Colonic mucosa (tissue), 4 donors: ENCODE data around the gene BEND2. TPM values are rescaled to one million over a fixed set of nuclear protein-coding genes. Genes with fewer than 3 reads are reported as not detected.

Experiments
- DNase-seq: peaks from one replicate; pipeline ENCODE4 v3.0.0-alpha.2; 2020
- H3K27ac ChIP-seq: fragments of 200-600 bp; one replicate; pipeline ENCODE4 v1.8.0; 2021
- H3K27me3 ChIP-seq: fragments of 200-600 bp; one replicate; pipeline ENCODE4 v1.8.0; 2021
- H3K36me3 ChIP-seq: fragments of 200-600 bp; one replicate; pipeline ENCODE4 v1.8.0; 2021
- H3K4me1 ChIP-seq: fragments of 200-600 bp; one replicate; pipeline ENCODE4 v1.8.0; 2021; ENCODE audit warnings: mild to moderate bottlenecking
- H3K4me3 ChIP-seq: fragments of 200-600 bp; one replicate; pipeline ENCODE4 v1.8.0; 2021
- H3K9ac ChIP-seq, 2 donors: one replicate each; pipeline ENCODE4 v1.7.0; 2013; ENCODE audit warnings: control low read depth in 2 of 2, low read depth in 2 of 2, low read length in 2 of 2
- H3K9me3 ChIP-seq: fragments of 200-600 bp; one replicate; pipeline ENCODE4 v1.8.0; 2021
- intact Hi-C: fragments of 100-400 bp; cut with DNase I; formaldehyde crosslinking; loops from one replicate; pipeline ENCODE4 v1.14.1; 2022
- total RNA-seq, 2 donors: library from RNA; stranded (reverse); fragmentation: NEBNext Ultra II Directional in 1 of 2; extraction: Animal tissue kit (Norgen Biotek cat#: 25700) in 1 of 2; gene quantifications; one replicate each; pipeline ENCODE4 v1.2.1, GENCODE V29; 2021
- TF ChIP-seq, protein P1 (sequence below): fragments of 200-600 bp; IDR thresholded peaks from one replicate; pipeline ENCODE4 v1.8.0; 2022; ENCODE audit warnings: antibody characterized with exemption, mild to moderate bottlenecking
- donor health status: healthy.
- donor health status: DM: no; HTN: no; CAD: no.
- donor health status: DM: no; HTN: no; CAD: no.

The BEND2 gene
- total RNA-seq, 2 donors from 2014 or later: not detected

DNA sequence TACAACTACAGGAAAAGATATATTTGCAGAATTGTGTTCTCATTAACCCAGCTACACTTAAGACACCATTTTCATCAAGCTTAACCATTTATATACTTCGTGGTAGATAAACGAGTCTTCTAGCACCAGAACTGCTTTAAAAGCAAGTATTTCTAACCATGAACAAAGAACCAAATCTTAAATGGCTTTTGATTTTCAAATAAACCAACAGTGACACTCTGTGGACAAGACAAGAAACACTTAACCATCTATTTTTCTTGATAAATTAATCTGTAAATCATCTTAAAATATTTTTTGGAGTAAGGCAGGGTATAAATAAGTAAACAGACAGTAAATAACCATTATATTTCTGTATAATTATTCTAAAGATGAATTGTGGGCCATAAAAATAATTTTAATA, 10.2 kb downstream of the BEND2 start:
- H3K9ac ChIP-seq: no peak overlapping the region
- TF ChIP-seq, protein P1, sequence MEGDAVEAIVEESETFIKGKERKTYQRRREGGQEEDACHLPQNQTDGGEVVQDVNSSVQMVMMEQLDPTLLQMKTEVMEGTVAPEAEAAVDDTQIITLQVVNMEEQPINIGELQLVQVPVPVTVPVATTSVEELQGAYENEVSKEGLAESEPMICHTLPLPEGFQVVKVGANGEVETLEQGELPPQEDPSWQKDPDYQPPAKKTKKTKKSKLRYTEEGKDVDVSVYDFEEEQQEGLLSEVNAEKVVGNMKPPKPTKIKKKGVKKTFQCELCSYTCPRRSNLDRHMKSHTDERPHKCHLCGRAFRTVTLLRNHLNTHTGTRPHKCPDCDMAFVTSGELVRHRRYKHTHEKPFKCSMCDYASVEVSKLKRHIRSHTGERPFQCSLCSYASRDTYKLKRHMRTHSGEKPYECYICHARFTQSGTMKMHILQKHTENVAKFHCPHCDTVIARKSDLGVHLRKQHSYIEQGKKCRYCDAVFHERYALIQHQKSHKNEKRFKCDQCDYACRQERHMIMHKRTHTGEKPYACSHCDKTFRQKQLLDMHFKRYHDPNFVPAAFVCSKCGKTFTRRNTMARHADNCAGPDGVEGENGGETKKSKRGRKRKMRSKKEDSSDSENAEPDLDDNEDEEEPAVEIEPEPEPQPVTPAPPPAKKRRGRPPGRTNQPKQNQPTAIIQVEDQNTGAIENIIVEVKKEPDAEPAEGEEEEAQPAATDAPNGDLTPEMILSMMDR: no peak
- H3K36me3 ChIP-seq: no peaks in the 10 kb centered on the region
- H3K9me3 ChIP-seq: no peaks in the 10 kb centered on the region
- no peaks in the 10 kb centered on the region for H3K27me3 ChIP-seq
- DNase-seq: no peak
- no peak overlapping the region for H3K4me3 ChIP-seq
- no peak overlapping the region for H3K27ac ChIP-seq
- H3K4me1 ChIP-seq: no peaks in the 10 kb centered on the region
- intact Hi-C loops: no loop called here

DNA sequence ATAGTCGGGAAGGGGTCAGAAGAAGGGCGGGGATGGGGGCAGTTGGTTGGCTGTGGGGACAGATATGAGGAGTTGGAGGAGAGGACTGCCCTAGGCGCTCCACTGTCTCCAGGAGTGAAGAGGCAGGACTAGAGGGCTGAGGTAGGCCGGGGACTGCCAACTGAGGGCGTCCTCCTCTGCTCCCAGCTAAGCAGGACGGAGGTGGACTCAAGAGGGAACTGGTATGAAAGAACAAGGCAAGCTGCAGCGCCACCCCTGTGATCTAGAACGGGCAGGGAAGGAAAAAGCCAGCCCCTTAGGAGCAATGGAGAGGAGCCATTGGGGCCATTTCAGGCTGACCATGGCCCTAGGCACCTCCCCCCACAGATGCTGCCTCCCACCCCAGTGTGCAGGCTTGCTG, 14.0 kb downstream of the BEND2 start:
- intact Hi-C loops: no loop called here
- Histone ChIP-seq H3K36me3 (no peaks in the 10 kb centered on the region), H3K27ac (no peak overlapping the region), H3K9ac (no peak overlapping the region), H3K4me1 (no peaks in the 10 kb centered on the region), H3K4me3 (no peak overlapping the region), H3K9me3 (no peaks in the 10 kb centered on the region), H3K27me3 (no peaks in the 10 kb centered on the region)
- TF ChIP-seq, protein P1: no peak
- DNase-seq: no peak

DNA sequence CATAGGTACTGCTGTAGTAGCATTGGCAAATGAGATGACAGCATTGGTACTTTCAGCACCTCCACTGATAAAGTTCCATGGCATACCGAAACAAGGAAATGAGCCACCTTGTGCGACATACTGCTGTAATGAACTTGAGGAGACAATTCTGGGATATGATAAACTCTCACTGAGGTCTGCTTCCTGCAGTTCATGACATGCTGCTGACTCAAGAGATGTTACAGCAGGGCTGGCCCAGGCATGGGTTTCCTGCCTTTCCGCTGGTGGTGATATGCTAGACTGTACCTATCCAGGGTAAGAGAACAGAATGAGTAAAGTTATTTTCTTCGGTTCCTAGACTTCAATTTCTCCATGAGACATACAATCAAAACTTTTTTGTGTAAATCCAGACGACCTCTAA, 17.1 kb downstream of the BEND2 start:
- Histone ChIP-seq H3K36me3 (no peaks in the 10 kb centered on the region), H3K9me3 (no peaks in the 10 kb centered on the region), H3K27ac (no peak overlapping the region), H3K9ac (no peak overlapping the region), H3K4me1 (no peaks in the 10 kb centered on the region), H3K27me3 (no peaks in the 10 kb centered on the region), H3K4me3 (no peak overlapping the region)
- intact Hi-C loops: no loop called here
- TF ChIP-seq, protein P1: no peak
- DNase-seq: no peak

DNA sequence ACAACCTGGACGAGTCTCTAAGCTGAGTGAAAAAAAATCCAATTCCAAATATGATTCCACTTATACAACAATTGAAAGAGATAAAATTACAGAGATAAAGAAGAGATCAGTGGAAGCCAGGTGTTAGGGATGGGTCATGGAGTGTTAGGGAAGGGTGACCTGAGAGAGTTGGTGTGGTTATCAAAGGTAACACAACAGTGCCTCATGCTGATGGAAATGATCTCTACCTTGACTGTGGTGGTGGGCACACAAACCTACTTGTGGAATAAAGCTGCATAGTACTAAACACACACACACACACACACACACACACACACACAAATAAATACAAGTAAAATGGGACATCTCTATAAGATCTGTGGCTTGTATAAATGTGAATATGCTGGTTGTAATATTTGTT, 26.0 kb downstream of the BEND2 start:
- Histone ChIP-seq H3K27ac (no peak overlapping the region), H3K4me1 (no peaks in the 10 kb centered on the region), H3K4me3 (no peak overlapping the region), H3K27me3 (no peaks in the 10 kb centered on the region), H3K9me3 (no peaks in the 10 kb centered on the region), H3K36me3 (no peaks in the 10 kb centered on the region), H3K9ac (no peak overlapping the region)
- intact Hi-C loops: no loop called here
- no peak for DNase-seq
- TF ChIP-seq, protein P1: no peak

DNA sequence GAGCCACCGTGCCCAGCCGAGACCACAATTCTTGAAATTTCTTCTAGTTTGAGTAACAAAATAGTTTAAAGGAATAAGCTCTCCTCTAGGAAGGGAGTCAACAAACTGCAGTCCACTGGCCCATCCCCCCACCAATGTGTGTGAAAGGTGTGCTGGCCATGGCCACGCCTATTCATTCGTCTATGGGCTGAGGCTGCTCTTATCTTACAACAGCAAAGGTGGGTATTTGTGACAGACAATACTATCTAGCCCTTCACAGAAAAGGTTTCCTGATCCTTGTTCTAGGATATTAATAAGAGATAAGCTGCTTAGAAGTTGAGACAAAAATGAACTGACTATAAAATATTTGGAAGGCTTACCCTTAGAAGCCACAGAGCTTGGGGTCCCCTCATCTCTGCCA, 41.2 kb downstream of the BEND2 start:
- no peak for DNase-seq
- intact Hi-C loops: no loop called here
- TF ChIP-seq, protein P1: no peak

DNA sequence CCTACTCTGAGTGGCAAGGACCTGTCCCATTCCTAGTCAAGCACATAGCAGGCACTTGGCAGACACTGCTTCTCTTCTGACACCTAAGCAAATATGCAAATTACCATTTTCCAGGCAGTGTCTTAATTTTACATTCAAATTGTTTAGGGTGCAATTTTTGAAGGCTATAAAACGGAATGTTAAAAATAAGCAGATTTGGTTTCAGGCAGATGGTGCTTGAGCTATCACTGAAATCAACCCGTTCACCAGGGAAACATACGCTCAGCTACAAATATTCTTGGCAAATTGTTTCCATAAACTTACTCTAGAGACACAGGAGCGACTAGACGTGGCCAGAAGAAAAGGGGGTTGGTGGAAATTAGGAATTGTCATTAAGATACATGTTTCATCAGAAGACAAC, 45.7 kb downstream of the BEND2 start:
- TF ChIP-seq, protein P1: no peak
- H3K9ac ChIP-seq: no peak overlapping the region
- no peaks in the 10 kb centered on the region for H3K27me3 ChIP-seq
- H3K27ac ChIP-seq: no peak overlapping the region
- no peaks in the 10 kb centered on the region for H3K9me3 ChIP-seq
- no peak overlapping the region for H3K4me3 ChIP-seq
- intact Hi-C loops: no loop called here
- no peaks in the 10 kb centered on the region for H3K4me1 ChIP-seq
- H3K36me3 ChIP-seq: no peaks in the 10 kb centered on the region
- DNase-seq: no peak

More for the DNA sequence above, 41.2 kb downstream of the BEND2 start:
- Histone ChIP-seq H3K4me3 (no peak overlapping the region), H3K27ac (no peak overlapping the region), H3K36me3 (no peaks in the 10 kb centered on the region), H3K27me3 (no peaks in the 10 kb centered on the region), H3K4me1 (no peaks in the 10 kb centered on the region), H3K9me3 (no peaks in the 10 kb centered on the region), H3K9ac (no peak overlapping the region)
